Measurements from ENCODE around the gene LYPD1.
"Not testable (repeated sequence)": the region's sequence is repeated elsewhere in the genome, so short reads cannot be mapped to it uniquely, and the experiment has no call there.

LYPD1 gene

DNA sequence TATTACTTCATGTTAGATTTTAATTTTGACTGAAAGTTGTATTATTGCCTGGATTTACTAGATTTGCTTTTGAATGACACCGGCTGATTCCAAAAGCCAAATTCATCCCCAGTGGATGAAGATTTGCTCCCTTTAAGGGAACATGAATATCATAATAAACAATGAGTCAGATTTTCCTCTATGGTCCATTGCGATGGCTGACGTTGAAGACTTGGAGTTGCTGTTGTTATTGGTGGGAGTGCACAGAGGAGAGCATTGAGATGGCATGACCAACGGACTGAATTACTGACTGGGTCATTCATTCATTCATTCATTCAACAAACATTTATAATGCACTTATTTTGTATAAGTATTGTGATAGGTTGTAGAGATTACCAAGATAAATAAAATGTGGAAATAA is 33.4 kb upstream of the LYPD1 start:
- H2BK12ac ChIP-seq (ENCODE audit: low read length): no peak overlapping the region
- H3K23ac ChIP-seq (ENCODE audit: low read depth, low read length, poor library complexity): no peak overlapping the region
- peaks cover 0 to 47% of the 10 kb centered on the region in 2 donors for H3K36me3 ChIP-seq (replicated peaks in 1 of 2; ENCODE audit: control insufficient read depth in 2 of 2, insufficient read depth in 2 of 2, low read length in 2 of 2)
- H4K8ac ChIP-seq (ENCODE audit: low read depth, low read length): no peak overlapping the region
- H2AK5ac ChIP-seq (ENCODE audit: low read depth, low read length): no peak overlapping the region
- H3K27ac ChIP-seq (replicated peaks; ENCODE audit: low read length): no peak overlapping the region
- no CpG with 5 or more reads among the region's 4 CpGs for WGBS, 2 donors (ENCODE audit: extremely low coverage in 2 of 2, insufficient read length in 2 of 2, insufficient replicate concordance in 1 of 2)
- H2BK5ac ChIP-seq (ENCODE audit: low read length): no peak overlapping the region
- no peak overlapping the region for H2BK15ac ChIP-seq (ENCODE audit: low read length)
- DNase-seq (ENCODE audit: low spot score): no peak
- H3K9me3 ChIP-seq (replicated peaks in 1 of 2; ENCODE audit: control insufficient read depth in 2 of 2, insufficient read depth in 1 of 2, low read depth in 1 of 2, low read length in 2 of 2): no peaks in the 10 kb centered on the region
- no peak overlapping the region for H3K4me3 ChIP-seq (ENCODE audit: low read length in 2 of 2)
- no peaks in the 10 kb centered on the region for H3K27me3 ChIP-seq (ENCODE audit: control insufficient read depth in 3 of 3, insufficient read depth in 3 of 3, low read depth in 1 of 3, low read length in 3 of 3)
- no peak overlapping the region for H3K4me2 ChIP-seq (ENCODE audit: insufficient read depth, low read length, poor library complexity, severe bottlenecking)
- H2BK120ac ChIP-seq (ENCODE audit: low read depth, low read length): no peak overlapping the region
- no peak overlapping the region for H3K9ac ChIP-seq (ENCODE audit: low read depth, low read length, poor library complexity)
- H3K79me1 ChIP-seq (ENCODE audit: low read depth, low read length): no peaks in the 10 kb centered on the region
- H3K14ac ChIP-seq (ENCODE audit: low read length): no peak overlapping the region
- H2AFZ ChIP-seq (ENCODE audit: low read length): no peak overlapping the region
- H3K4ac ChIP-seq (ENCODE audit: low read length): no peak overlapping the region
- H4K91ac ChIP-seq (ENCODE audit: low read depth, low read length, poor library complexity): no peak overlapping the region
- peaks cover under 1 to 1% of the 10 kb centered on the region in 2 donors for H3K4me1 ChIP-seq (ENCODE audit: control insufficient read depth in 2 of 2, insufficient read depth in 1 of 2, low read depth in 1 of 2, low read length in 2 of 2)
- no peak overlapping the region for H3K18ac ChIP-seq (ENCODE audit: low read length)

DNA sequence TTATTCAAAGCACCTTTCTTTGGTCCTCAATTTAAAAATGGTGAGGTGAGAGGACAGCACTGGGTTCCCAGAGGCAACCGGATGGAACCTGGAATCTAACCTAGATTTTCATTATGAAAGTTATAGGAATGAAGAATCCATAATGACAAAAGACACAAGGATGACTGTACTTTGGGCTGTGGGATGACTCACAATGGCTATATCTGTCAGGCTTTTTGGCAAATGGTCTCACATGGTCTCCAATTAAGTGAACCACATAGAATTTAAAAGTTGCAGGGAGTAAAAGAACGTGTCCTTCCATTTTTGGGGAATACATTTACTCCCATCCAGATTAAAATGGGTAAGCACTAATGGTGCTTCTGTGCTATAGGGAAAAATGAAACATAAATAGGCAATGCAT is 31.8 kb upstream of the LYPD1 start:
- no peak overlapping the region for H4K8ac ChIP-seq (ENCODE audit: low read depth, low read length)
- H3K23ac ChIP-seq (ENCODE audit: low read depth, low read length, poor library complexity): no peak overlapping the region
- no peaks in the 10 kb centered on the region for H3K27me3 ChIP-seq (ENCODE audit: control insufficient read depth in 3 of 3, insufficient read depth in 3 of 3, low read depth in 1 of 3, low read length in 3 of 3)
- no peak overlapping the region for H2BK5ac ChIP-seq (ENCODE audit: low read length)
- no peak overlapping the region for H3K4me3 ChIP-seq (ENCODE audit: low read length in 2 of 2)
- H3K4me1 ChIP-seq (ENCODE audit: control insufficient read depth in 2 of 2, insufficient read depth in 1 of 2, low read depth in 1 of 2, low read length in 2 of 2): peaks cover 0 to 7% of the 10 kb centered on the region in 2 donors
- H3K36me3 ChIP-seq (replicated peaks in 1 of 2; ENCODE audit: control insufficient read depth in 2 of 2, insufficient read depth in 2 of 2, low read length in 2 of 2): peaks cover 0 to 32% of the 10 kb centered on the region in 2 donors
- no CpG with 5 or more reads among the region's 2 CpGs for WGBS, 2 donors (ENCODE audit: extremely low coverage in 2 of 2, insufficient read length in 2 of 2, insufficient replicate concordance in 1 of 2)
- no peak overlapping the region for H3K9ac ChIP-seq (ENCODE audit: low read depth, low read length, poor library complexity)
- no peak overlapping the region for H2BK15ac ChIP-seq (ENCODE audit: low read length)
- H2BK120ac ChIP-seq (ENCODE audit: low read depth, low read length): no peak overlapping the region
- no peak overlapping the region for H4K91ac ChIP-seq (ENCODE audit: low read depth, low read length, poor library complexity)
- DNase-seq (ENCODE audit: low spot score): no peak
- H2AFZ ChIP-seq (ENCODE audit: low read length): no peak overlapping the region
- no peak overlapping the region for H3K4me2 ChIP-seq (ENCODE audit: insufficient read depth, low read length, poor library complexity, severe bottlenecking)
- H3K14ac ChIP-seq (ENCODE audit: low read length): no peak overlapping the region
- H3K79me1 ChIP-seq (ENCODE audit: low read depth, low read length): no peaks in the 10 kb centered on the region
- H3K18ac ChIP-seq (ENCODE audit: low read length): no peak overlapping the region
- H3K4ac ChIP-seq (ENCODE audit: low read length): no peak overlapping the region
- H3K9me3 ChIP-seq (replicated peaks in 1 of 2; ENCODE audit: control insufficient read depth in 2 of 2, insufficient read depth in 1 of 2, low read depth in 1 of 2, low read length in 2 of 2): no peaks in the 10 kb centered on the region
- H2AK5ac ChIP-seq (ENCODE audit: low read depth, low read length): no peak overlapping the region
- H3K27ac ChIP-seq (replicated peaks; ENCODE audit: low read length): no peak overlapping the region
- H2BK12ac ChIP-seq (ENCODE audit: low read length): no peak overlapping the region

DNA sequence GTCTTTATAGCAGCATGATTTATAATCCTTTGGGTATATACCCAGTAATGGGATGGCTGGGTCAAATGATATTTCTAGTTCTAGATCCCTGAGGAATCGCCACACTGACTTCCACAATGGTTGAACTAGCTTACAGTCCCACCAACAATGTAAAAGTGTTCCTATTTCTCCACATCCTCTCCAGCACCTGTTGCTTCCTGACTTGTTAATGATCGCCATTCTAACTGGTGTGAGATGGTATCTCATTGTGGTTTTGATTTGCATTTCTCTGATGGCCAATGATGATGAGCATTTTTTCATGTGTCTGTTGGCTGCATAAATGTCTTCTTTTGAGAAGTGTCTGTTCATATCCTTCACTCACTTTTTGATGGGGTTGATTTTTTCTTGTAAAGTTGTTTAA is 29.8 kb upstream of the LYPD1 start:
- not testable (repeated sequence) for H4K91ac ChIP-seq (ENCODE audit: low read depth, low read length, poor library complexity); H2BK120ac ChIP-seq (ENCODE audit: low read depth, low read length); H2BK5ac ChIP-seq (ENCODE audit: low read length); H3K27ac ChIP-seq (replicated peaks; ENCODE audit: low read length); DNase-seq (ENCODE audit: low spot score); H2BK12ac ChIP-seq (ENCODE audit: low read length); H3K23ac ChIP-seq (ENCODE audit: low read depth, low read length, poor library complexity); H4K8ac ChIP-seq (ENCODE audit: low read depth, low read length); H3K4me2 ChIP-seq (ENCODE audit: insufficient read depth, low read length, poor library complexity, severe bottlenecking); H3K9me3 ChIP-seq (replicated peaks in 1 of 2; ENCODE audit: control insufficient read depth in 2 of 2, insufficient read depth in 1 of 2, low read depth in 1 of 2, low read length in 2 of 2); H2AFZ ChIP-seq (ENCODE audit: low read length); H3K4me1 ChIP-seq (ENCODE audit: control insufficient read depth in 2 of 2, insufficient read depth in 1 of 2, low read depth in 1 of 2, low read length in 2 of 2); H3K18ac ChIP-seq (ENCODE audit: low read length); H2BK15ac ChIP-seq (ENCODE audit: low read length); H3K4me3 ChIP-seq (ENCODE audit: low read length in 2 of 2); H3K4ac ChIP-seq (ENCODE audit: low read length); H3K9ac ChIP-seq (ENCODE audit: low read depth, low read length, poor library complexity); H3K14ac ChIP-seq (ENCODE audit: low read length); H3K27me3 ChIP-seq (ENCODE audit: control insufficient read depth in 3 of 3, insufficient read depth in 3 of 3, low read depth in 1 of 3, low read length in 3 of 3); H2AK5ac ChIP-seq (ENCODE audit: low read depth, low read length); H3K79me1 ChIP-seq (ENCODE audit: low read depth, low read length)
- no CpG with 5 or more reads among the region's 2 CpGs for whole genome bisulfite sequencing, 2 donors (ENCODE audit: extremely low coverage in 2 of 2, insufficient read length in 2 of 2, insufficient replicate concordance in 1 of 2)
- peaks cover 0 to 38% of the 10 kb centered on the region in 2 donors for H3K36me3 ChIP-seq (replicated peaks in 1 of 2; ENCODE audit: control insufficient read depth in 2 of 2, insufficient read depth in 2 of 2, low read length in 2 of 2)

DNA sequence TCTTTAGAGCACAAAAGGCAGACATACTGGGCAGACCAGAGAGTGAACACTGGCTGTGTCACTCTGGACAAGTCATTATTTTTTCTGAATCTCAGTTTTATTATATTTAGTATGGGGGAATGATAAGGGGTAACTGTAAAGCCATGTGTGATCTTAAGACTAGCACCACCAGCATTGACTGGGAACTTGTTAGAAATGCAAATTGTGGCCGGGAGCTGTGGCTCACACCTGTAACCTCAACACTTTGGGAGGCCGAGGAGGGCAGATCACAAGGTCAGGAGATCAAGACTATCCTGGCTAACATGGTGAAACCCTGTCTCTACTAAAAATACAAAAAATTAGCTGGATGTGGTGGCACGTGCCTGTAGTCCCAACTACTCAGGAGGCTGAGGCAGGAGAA is 28.3 kb upstream of the LYPD1 start:
- not testable (repeated sequence) for H3K18ac ChIP-seq (ENCODE audit: low read length); H3K14ac ChIP-seq (ENCODE audit: low read length); H3K79me1 ChIP-seq (ENCODE audit: low read depth, low read length); H3K4ac ChIP-seq (ENCODE audit: low read length); H3K4me2 ChIP-seq (ENCODE audit: insufficient read depth, low read length, poor library complexity, severe bottlenecking); H3K27ac ChIP-seq (replicated peaks; ENCODE audit: low read length); H4K91ac ChIP-seq (ENCODE audit: low read depth, low read length, poor library complexity); H2BK12ac ChIP-seq (ENCODE audit: low read length); H2BK15ac ChIP-seq (ENCODE audit: low read length); H2AFZ ChIP-seq (ENCODE audit: low read length); H2BK5ac ChIP-seq (ENCODE audit: low read length); H3K27me3 ChIP-seq (ENCODE audit: control insufficient read depth in 3 of 3, insufficient read depth in 3 of 3, low read depth in 1 of 3, low read length in 3 of 3); H3K9me3 ChIP-seq (replicated peaks in 1 of 2; ENCODE audit: control insufficient read depth in 2 of 2, insufficient read depth in 1 of 2, low read depth in 1 of 2, low read length in 2 of 2); H3K4me3 ChIP-seq (ENCODE audit: low read length in 2 of 2); H3K9ac ChIP-seq (ENCODE audit: low read depth, low read length, poor library complexity); DNase-seq (ENCODE audit: low spot score); H3K23ac ChIP-seq (ENCODE audit: low read depth, low read length, poor library complexity); H2AK5ac ChIP-seq (ENCODE audit: low read depth, low read length); H2BK120ac ChIP-seq (ENCODE audit: low read depth, low read length); H3K4me1 ChIP-seq (ENCODE audit: control insufficient read depth in 2 of 2, insufficient read depth in 1 of 2, low read depth in 1 of 2, low read length in 2 of 2); H4K8ac ChIP-seq (ENCODE audit: low read depth, low read length)
- peaks cover 0 to 38% of the 10 kb centered on the region in 2 donors for H3K36me3 ChIP-seq (replicated peaks in 1 of 2; ENCODE audit: control insufficient read depth in 2 of 2, insufficient read depth in 2 of 2, low read length in 2 of 2)
- WGBS, 2 donors (ENCODE audit: extremely low coverage in 2 of 2, insufficient read length in 2 of 2, insufficient replicate concordance in 1 of 2): no CpG with 5 or more reads among the region's 3 CpGs
